Stimulated activated memory B cell treated with anti-CD40 and anti-IgM and Interleukin-4, amounts not matched to agents 10 μg/mL and 1 μg/mL and 100 μg/mL, for 72 hours (primary cell): ENCODE measurements around the gene TMED4.
A peak's percentile ranks its signal among the peaks of the same experiment; 100 is the strongest.
"Not testable (repeated sequence)": the region's sequence is repeated elsewhere in the genome, so short reads cannot be mapped to it uniquely, and the experiment has no call there.

Source experiments
- ATAC-seq: fragments of 150-1000 bp; cut with Tn5 transposase; 2 replicates; pipeline ENCODE4 v1.10.0; 2021
- H3K27ac Mint-ChIP-seq: one replicate; pipeline ENCODE4 v1.8.0; 2022; ENCODE audit warnings: mild to moderate bottlenecking, mixed read lengths
- H3K27me3 Mint-ChIP-seq: one replicate; pipeline ENCODE4 v1.8.0; 2022; ENCODE audit warnings: mixed read lengths
- H3K36me3 Mint-ChIP-seq: one replicate; pipeline ENCODE4 v1.8.0; 2022; ENCODE audit warnings: mixed read lengths
- H3K4me1 Mint-ChIP-seq: one replicate; pipeline ENCODE4 v1.8.0; 2022; ENCODE audit warnings: mixed read lengths
- H3K4me3 Mint-ChIP-seq: one replicate; pipeline ENCODE4 v1.8.0; 2022; ENCODE audit warnings: mild to moderate bottlenecking, moderate library complexity, mixed read lengths
- H3K9me3 Mint-ChIP-seq: one replicate; pipeline ENCODE4 v1.8.0; 2022; ENCODE audit warnings: mixed read lengths

The TMED4 gene

DNA sequence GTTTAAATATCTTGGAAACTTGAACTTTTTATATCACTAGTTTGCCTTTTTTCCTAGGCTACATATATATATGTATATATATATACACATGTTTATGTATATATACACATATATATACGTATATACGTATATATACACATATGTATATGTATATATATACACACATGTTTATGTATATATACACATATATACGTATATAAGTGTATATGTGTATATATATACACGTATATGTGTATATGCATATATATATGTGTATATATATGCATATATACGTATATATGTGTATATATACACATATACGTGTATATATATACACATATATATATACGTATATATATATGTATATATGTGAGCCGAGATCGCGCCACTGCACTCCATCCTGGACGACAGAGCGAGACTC is 34.5 kb upstream of the TMED4 start:
- no peaks in the 10 kb centered on the region for H3K9me3 Mint-ChIP-seq
- no peak overlapping the region for H3K4me3 Mint-ChIP-seq
- no peak overlapping the region for H3K27ac Mint-ChIP-seq
- peaks cover 28% of the 10 kb centered on the region for H3K36me3 Mint-ChIP-seq
- H3K4me1 Mint-ChIP-seq, result peaks cover 84% of the 10 kb centered on the region
- no peaks in the 10 kb centered on the region for H3K27me3 Mint-ChIP-seq
- ATAC-seq, result no peak

DNA sequence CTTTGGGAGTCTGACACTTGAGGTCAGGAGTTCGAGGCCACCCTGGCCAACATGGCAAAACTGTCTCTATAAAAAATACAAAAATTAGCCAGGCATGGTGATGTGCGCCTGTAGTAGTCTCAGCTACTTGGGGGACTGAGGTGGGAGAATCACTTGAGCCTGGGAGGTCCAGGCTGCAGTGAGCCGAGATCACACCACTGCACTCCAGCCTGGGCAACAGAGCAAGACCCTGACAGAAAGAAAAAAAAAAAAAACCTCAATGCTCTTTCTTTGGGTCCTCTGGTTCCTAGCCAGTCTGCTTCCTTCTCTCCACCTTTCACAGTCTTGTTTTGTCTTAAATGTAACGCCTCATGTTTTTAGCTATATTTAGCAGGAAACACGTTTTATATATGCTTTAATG is 33.8 kb upstream of the TMED4 start:
- peaks cover 77% of the 10 kb centered on the region for H3K4me1 Mint-ChIP-seq
- peak overlapping the region; percentile 73 for H3K27ac Mint-ChIP-seq
- ATAC-seq, result no peak
- H3K9me3 Mint-ChIP-seq, result no peaks in the 10 kb centered on the region
- H3K27me3 Mint-ChIP-seq, result no peaks in the 10 kb centered on the region
- H3K36me3 Mint-ChIP-seq, result peaks cover 22% of the 10 kb centered on the region
- H3K4me3 Mint-ChIP-seq, result no peak overlapping the region

DNA sequence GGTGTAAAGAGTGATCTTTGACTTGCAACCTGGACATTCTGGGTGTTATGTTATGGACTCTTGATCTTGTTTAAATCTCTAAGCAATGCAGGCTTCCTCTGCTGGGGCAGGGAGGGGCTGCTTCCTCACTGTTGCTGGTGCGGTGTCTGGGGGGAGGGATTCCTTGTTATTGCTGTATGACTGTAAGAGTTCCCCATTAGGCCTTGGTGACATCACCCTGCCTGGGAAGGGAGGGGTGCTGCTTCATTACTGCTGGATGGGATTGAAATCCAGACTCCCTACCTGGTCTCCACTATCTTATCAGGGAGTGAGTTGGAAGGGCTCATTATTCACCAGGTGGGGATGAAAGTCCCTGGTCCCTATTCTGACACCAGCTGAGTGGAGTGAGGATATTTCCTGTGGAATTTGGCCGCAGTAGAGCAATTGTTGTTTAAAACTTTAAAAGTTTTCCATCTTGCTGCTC is 33.1 kb upstream of the TMED4 start:
- peak overlapping the region; percentile 39 for H3K4me3 Mint-ChIP-seq

GRCh38 chr7:44609829-44610228 is 27.8 kb upstream of the TMED4 start:
- Mint-ChIP-seq H3K4me1 (peaks cover 65% of the 10 kb centered on the region), H3K9me3 (no peaks in the 10 kb centered on the region)

More for the DNA sequence above, 33.1 kb upstream of the TMED4 start:
- Mint-ChIP-seq H3K36me3 (peaks cover 25% of the 10 kb centered on the region), H3K4me1 (peaks cover 82% of the 10 kb centered on the region), H3K27ac (peak overlapping the region; percentile 73), H3K27me3 (no peaks in the 10 kb centered on the region), H3K9me3 (no peaks in the 10 kb centered on the region)
- ATAC-seq, result peak; percentile 79

GRCh38 chr7:44608916-44609648 is 27.1 kb upstream of the TMED4 start:
- no peaks in the 10 kb centered on the region for H3K27me3 Mint-ChIP-seq
- no peak overlapping the region for H3K4me3 Mint-ChIP-seq
- no peaks in the 10 kb centered on the region for H3K9me3 Mint-ChIP-seq
- H3K4me1 Mint-ChIP-seq, result peaks cover 58% of the 10 kb centered on the region
- no peak for ATAC-seq
- no peak overlapping the region for H3K27ac Mint-ChIP-seq
- H3K36me3 Mint-ChIP-seq, result peaks cover 7% of the 10 kb centered on the region

More at GRCh38 chr7:44609829-44610228, 27.8 kb upstream of the TMED4 start:
- H3K4me3 Mint-ChIP-seq, result no peak overlapping the region
- no peaks in the 10 kb centered on the region for H3K27me3 Mint-ChIP-seq
- H3K27ac Mint-ChIP-seq, result no peak overlapping the region
- no peak for ATAC-seq
- peaks cover 13% of the 10 kb centered on the region for H3K36me3 Mint-ChIP-seq

DNA sequence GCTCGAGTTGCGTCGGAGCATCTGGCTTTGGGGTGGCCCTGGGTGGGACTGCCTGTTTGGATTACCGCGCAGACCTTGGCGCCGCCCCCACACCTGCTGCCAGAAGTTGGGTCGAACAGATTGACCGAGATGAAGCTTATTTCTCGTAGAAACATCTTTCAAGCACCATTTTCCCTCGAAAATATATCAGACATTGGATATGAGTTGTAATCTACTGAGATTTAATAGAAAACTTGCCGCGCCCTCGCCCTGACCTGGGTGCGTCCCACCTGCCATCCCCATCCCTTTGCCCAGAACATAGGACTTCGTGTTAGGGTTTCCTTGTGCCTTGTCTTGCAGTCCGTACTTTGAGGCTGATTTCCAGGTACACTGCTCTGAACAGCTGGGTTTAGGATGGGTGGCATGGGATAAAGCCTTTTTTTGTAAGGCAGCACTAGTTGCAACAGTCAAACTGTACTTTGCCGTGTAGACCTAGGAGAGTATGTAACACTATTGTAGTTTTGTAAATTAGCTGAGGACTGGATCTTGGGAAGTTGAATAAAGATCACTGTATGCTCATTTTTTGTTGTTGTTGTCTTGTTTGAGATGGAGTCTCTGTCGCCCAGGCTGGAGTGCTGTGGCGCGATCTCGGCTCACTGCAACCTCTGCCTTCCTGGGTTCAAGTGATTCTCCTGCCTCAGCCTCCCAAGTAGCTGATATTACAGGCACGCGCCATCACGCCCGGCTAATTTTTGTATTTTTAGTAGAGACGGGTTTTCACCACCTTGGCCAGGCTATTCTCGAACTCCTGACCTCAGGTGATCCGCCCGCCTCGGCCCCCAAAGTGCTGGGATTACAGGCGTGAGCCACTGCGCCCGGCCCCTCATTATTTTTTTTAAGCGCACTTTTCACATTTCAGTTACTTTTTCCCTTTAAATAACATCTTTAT is 25.4 kb upstream of the TMED4 start:
- no peak for ATAC-seq
- Mint-ChIP-seq H3K4me1 (peaks cover 46% of the 10 kb centered on the region), H3K27ac (peak overlapping the region; percentile 90), H3K27me3 (no peaks in the 10 kb centered on the region), H3K36me3 (peaks cover 7% of the 10 kb centered on the region), H3K9me3 (no peaks in the 10 kb centered on the region), H3K4me3 (peak overlapping the region; percentile 97)

DNA sequence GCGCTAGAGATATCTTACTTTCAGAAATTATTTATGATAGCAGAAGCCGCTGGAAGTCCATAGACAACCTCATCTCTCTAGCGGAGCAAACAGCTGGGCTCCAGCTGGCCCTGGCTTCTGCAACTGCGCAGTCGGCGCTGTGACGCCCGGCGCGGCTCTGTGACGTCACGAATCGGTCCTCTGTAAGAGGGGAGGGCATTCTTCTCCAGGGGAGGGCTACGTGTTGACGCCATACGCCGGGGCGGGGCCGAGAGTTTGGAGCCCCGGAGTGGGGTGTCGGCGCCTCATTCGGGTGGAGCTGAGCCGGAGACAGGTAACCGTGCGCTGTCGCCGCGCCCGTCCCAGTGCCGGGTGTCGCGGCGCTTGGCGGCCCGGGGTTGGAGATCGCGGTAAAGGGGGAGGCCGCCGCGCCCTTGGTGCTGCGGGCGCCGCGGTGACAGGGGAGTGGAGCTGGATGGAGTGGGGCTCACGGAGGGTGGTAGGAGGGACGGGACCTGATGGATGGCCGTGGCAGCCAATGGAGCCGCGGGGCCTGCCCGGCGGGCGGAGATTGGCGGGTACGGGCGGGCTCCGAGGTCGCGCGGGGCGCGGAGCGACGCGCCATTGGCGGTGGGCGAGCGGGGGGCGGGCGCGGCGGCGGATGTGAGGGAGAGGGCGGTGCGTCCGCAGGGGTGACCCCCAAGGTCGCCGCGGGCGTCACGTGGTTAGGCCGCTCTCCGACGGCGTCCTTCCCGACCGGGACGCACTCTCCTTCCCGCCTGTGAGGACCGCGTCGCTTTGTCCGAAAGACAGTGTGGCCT is 24.5 kb upstream of the TMED4 start, which contains the start of gene OGDH:
TSS of gene OGDH (plus strand) at position 287 of the 800 bp plus-strand sequence. CDS start 17,717 bp downstream, outside the sequence.
- peak; percentile 99 for ATAC-seq
- H3K4me1 Mint-ChIP-seq, result peaks cover 45% of the 10 kb centered on the region
- H3K27ac Mint-ChIP-seq, result peak within 1 kb of the TSS; percentile 90
- peaks cover 7% of the 10 kb centered on the region for H3K36me3 Mint-ChIP-seq
- no peaks in the 10 kb centered on the region for H3K9me3 Mint-ChIP-seq
- H3K27me3 Mint-ChIP-seq, result no peaks in the 10 kb centered on the region
- peak within 1 kb of the TSS; percentile 97 for H3K4me3 Mint-ChIP-seq

GRCh38 chr7:44604941-44605340 is 22.9 kb upstream of the TMED4 start:
- no peak overlapping the region for H3K27ac Mint-ChIP-seq
- peaks cover 44% of the 10 kb centered on the region for H3K4me1 Mint-ChIP-seq
- no peaks in the 10 kb centered on the region for H3K27me3 Mint-ChIP-seq

DNA sequence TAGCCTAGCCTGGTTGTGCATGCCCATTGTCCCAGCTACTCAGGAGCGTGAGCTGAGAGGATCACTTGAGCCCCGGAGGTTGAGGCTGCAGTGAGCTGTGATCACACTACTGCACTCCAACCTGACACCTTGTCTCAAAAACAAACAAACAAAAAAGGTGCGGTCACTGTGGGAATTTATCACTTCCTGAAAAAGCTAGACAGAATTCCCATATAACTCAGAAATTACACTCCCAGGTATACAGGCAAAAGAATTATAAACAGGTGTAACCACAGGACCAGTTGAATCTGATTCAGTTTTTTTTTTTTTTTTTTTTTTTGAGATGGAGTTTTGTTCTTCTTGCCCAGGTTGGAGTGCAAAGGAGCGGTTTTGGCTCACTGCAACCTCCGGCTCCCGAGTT is 21.2 kb upstream of the TMED4 start:
- H3K27ac Mint-ChIP-seq, result no peak overlapping the region
- H3K4me1 Mint-ChIP-seq, result peaks cover 33% of the 10 kb centered on the region
- no peak for ATAC-seq
- no peaks in the 10 kb centered on the region for H3K9me3 Mint-ChIP-seq
- H3K4me3 Mint-ChIP-seq, result no peak overlapping the region
- H3K36me3 Mint-ChIP-seq, result no peaks in the 10 kb centered on the region
- H3K27me3 Mint-ChIP-seq, result no peaks in the 10 kb centered on the region

More at GRCh38 chr7:44604941-44605340, 22.9 kb upstream of the TMED4 start:
- no peak for ATAC-seq
- H3K9me3 Mint-ChIP-seq, result no peaks in the 10 kb centered on the region
- H3K36me3 Mint-ChIP-seq, result peaks cover 1% of the 10 kb centered on the region
- no peak overlapping the region for H3K4me3 Mint-ChIP-seq

DNA sequence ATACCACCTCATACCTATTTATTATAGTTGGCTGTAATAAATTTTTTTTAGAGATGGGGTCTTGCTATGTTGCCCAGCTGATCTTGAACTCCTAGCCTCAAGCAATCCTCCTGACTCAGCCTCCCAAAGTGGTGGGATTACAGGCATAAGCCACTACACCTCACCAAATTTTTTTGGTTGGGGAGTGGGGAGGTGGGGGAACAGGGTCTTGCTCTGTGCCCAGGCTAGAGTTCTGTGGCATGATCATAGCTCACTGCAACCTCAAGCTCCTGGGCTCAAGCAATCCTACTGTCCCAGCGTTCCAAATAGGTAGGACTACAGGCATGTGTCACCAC is 20.5 kb upstream of the TMED4 start:
- no peak for ATAC-seq
- Mint-ChIP-seq H3K4me1 (peaks cover 26% of the 10 kb centered on the region), H3K27ac (no peak overlapping the region), H3K4me3 (no peak overlapping the region), H3K27me3 (no peaks in the 10 kb centered on the region), H3K9me3 (no peaks in the 10 kb centered on the region), H3K36me3 (no peaks in the 10 kb centered on the region)

DNA sequence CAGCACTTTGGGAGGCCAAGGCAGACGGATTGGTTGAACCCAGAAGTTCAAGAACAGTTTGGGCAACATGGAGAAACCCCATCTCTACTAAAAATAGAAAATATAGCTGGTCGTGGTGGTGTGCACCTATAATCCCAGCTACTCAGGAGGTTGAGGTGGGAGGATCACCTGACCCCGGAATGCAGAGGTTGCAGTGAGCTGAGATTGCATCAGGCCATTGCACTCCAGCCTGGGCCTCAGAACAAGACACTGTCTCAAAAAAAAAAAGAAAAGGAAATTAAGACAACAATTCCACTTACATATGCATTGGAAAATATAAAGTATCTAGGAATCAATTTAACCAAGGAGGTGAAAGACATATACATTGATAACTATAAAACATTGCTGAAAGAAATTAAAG is 17.2 kb upstream of the TMED4 start:
- Mint-ChIP-seq H3K4me3 (no peak overlapping the region), H3K27me3 (peaks cover 11% of the 10 kb centered on the region), H3K4me1 (peaks cover 16% of the 10 kb centered on the region), H3K9me3 (no peaks in the 10 kb centered on the region), H3K36me3 (no peaks in the 10 kb centered on the region), H3K27ac (no peak overlapping the region)
- no peak for ATAC-seq

DNA sequence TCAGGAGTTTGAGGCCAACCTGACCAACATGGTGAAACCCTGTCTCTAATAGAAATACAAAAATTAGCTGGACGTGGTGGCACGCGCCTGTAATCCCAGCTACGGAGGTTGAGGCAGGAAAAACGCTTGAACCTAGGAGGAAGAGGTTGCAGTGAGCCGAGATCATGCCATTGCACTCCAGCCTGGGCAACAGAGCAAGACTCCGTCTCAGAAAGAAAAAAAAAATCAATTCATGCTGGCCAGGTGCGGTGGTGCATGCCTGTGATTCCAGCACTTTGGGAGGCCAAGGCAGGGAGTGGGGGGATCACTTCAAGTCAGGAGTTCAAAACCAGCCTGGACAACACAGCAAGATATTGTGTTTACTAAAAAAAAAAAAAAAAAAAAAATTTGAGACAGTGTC is 15.2 kb upstream of the TMED4 start:
- H3K36me3 Mint-ChIP-seq, ATAC-seq, H3K27ac Mint-ChIP-seq, H3K4me3 Mint-ChIP-seq, H3K9me3 Mint-ChIP-seq: not testable (repeated sequence)
- Mint-ChIP-seq H3K27me3 (peaks cover 28% of the 10 kb centered on the region), H3K4me1 (peaks cover 14% of the 10 kb centered on the region)

- H3K27ac Mint-ChIP-seq, result peak overlapping the region; percentile 46
- no peak for ATAC-seq
- H3K4me1 Mint-ChIP-seq, result peaks cover 3% of the 10 kb centered on the region
- no peaks in the 10 kb centered on the region for H3K36me3 Mint-ChIP-seq
- H3K9me3 Mint-ChIP-seq, result no peaks in the 10 kb centered on the region
- no peak overlapping the region for H3K4me3 Mint-ChIP-seq
- H3K27me3 Mint-ChIP-seq, result peaks cover 28% of the 10 kb centered on the region
Observed at GRCh38 chr7:44595934-44596635, 14.1 kb upstream of the TMED4 start.

DNA sequence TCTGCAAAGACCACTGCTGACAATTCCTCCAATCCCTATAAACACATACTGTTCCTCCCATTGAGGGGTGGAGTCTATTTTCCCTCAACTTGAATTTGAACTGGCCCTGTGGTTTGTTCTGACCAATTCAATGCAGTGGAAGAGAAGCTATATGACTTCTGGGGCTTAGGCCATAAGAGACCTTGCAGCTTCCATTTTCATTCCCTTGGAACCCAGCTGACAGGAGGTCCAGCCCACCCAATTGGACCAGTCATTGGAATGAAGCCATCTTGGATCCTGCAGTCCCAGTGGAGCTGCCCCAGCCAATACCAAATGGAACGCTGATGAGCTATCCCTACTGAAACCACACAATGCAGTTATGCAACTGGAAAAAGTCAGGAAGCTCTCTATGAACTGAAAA is 8.9 kb upstream of the TMED4 start:
- H3K36me3 Mint-ChIP-seq, result no peaks in the 10 kb centered on the region
- H3K27ac Mint-ChIP-seq, result no peak overlapping the region
- peaks cover 9% of the 10 kb centered on the region for H3K4me1 Mint-ChIP-seq
- H3K27me3 Mint-ChIP-seq, result peaks cover 20% of the 10 kb centered on the region
- no peaks in the 10 kb centered on the region for H3K9me3 Mint-ChIP-seq
- no peak for ATAC-seq
- H3K4me3 Mint-ChIP-seq, result no peak overlapping the region
